GM23338 (cell line): Measurements from ENCODE around the gene BAG2. TPM values are rescaled to one million over a fixed set of nuclear protein-coding genes. Genes with fewer than 3 reads are reported as not detected.

Experiments used
- ATAC-seq: fragments of 200-7000 bp; cut with Tn5 transposase; 3 replicates; pipeline ENCODE4 v1.9.1; 2020
- DNase-seq: peaks from one replicate; pipeline ENCODE4 v3.0.0-alpha.2; 2015; ENCODE audit warnings: low spot score
- H2AFZ ChIP-seq: fragments of 200-600 bp; sonication (generic); 2 replicates; pipeline ENCODE4 v1.8.0; 2016; ENCODE audit warnings: antibody characterized with exemption, mild to moderate bottlenecking, moderate library complexity
- H3F3A ChIP-seq: fragments of 200-600 bp; sonication (generic); replicated peaks from 2 replicates; pipeline ENCODE4 v1.8.0; 2017; ENCODE audit warnings: antibody characterized with exemption, mixed run types, low read depth
- H3K27ac ChIP-seq: fragments of 200-600 bp; sonication (generic); 2 replicates; pipeline ENCODE4 v1.6.1; 2016; ENCODE audit warnings: low read depth
- H3K27me3 ChIP-seq: fragments of 200-600 bp; sonication (generic); 2 replicates; pipeline ENCODE4 v1.8.0; 2016; ENCODE audit warnings: mild to moderate bottlenecking, mixed run types, moderate library complexity; ENCODE audit not compliant: insufficient read depth
- H3K36me3 ChIP-seq: fragments of 200-600 bp; sonication (generic); 2 replicates; pipeline ENCODE4 v1.8.0; 2016; ENCODE audit warnings: mild to moderate bottlenecking; ENCODE audit not compliant: insufficient read depth
- H3K4me1 ChIP-seq: fragments of 200-600 bp; sonication (generic); 2 replicates; pipeline ENCODE4 v1.8.0; 2016; ENCODE audit warnings: mild to moderate bottlenecking, moderate library complexity; ENCODE audit not compliant: insufficient read depth
- H3K4me2 ChIP-seq: fragments of 200-600 bp; sonication (generic); 2 replicates; pipeline ENCODE4 v1.7.1; 2017; ENCODE audit warnings: mixed run types
- H3K4me3 ChIP-seq: fragments of 200-600 bp; sonication (generic); 2 replicates; pipeline ENCODE4 v1.6.1; 2016; ENCODE audit warnings: mixed run types
- H3K79me2 ChIP-seq: fragments of 200-600 bp; sonication (generic); replicated peaks from 2 replicates; pipeline ENCODE4 v1.8.0; 2017; ENCODE audit warnings: mild to moderate bottlenecking; ENCODE audit not compliant: insufficient read depth
- H3K9me2 ChIP-seq: fragments of 200-600 bp; sonication (generic); 2 replicates; pipeline ENCODE4 v1.8.0; 2017; ENCODE audit not compliant: insufficient read depth
- H4K20me1 ChIP-seq: fragments of 200-600 bp; sonication (generic); replicated peaks from 2 replicates; pipeline ENCODE4 v1.8.0; 2017; ENCODE audit warnings: mild to moderate bottlenecking; ENCODE audit not compliant: insufficient read depth
- H3K27ac Mint-ChIP-seq: 2 replicates; pipeline ENCODE4 v1.8.0; 2020; ENCODE audit warnings: inconsistent platforms, mild to moderate bottlenecking, moderate library complexity, mixed read lengths
- H3K27me3 Mint-ChIP-seq: 3 replicates; pipeline ENCODE4 v1.8.0; 2022; ENCODE audit warnings: low read depth, mild to moderate bottlenecking, moderate library complexity, mixed read lengths, inconsistent platforms; ENCODE audit not compliant: insufficient read depth, poor library complexity
- H3K36me3 Mint-ChIP-seq: 3 replicates; pipeline ENCODE4 v1.8.0; 2021; ENCODE audit warnings: low read depth, mild to moderate bottlenecking, inconsistent platforms, moderate library complexity, mixed read lengths
- H3K4me1 Mint-ChIP-seq: 3 replicates; pipeline ENCODE4 v1.8.0; 2020; ENCODE audit warnings: mild to moderate bottlenecking, inconsistent platforms, mixed read lengths
- H3K4me3 Mint-ChIP-seq: 3 replicates; pipeline ENCODE4 v1.8.0; 2021; ENCODE audit warnings: moderate library complexity, mild to moderate bottlenecking, inconsistent platforms, mixed read lengths
- H3K9me3 Mint-ChIP-seq: 3 replicates; pipeline ENCODE4 v1.8.0; 2020; ENCODE audit warnings: moderate library complexity, mild to moderate bottlenecking, inconsistent platforms, mixed read lengths
- CREB1 ChIP-seq: fragments of 250-450 bp; sonication (Bioruptor Pico); IDR thresholded peaks from 2 replicates; pipeline ENCODE4 v1.5.0; 2020; ENCODE audit warnings: low read depth, mild to moderate bottlenecking, moderate library complexity
- EZH2 ChIP-seq: fragments of 200-600 bp; sonication (generic); IDR thresholded peaks from one replicate; pipeline ENCODE4 v1.8.0; 2017; ENCODE audit warnings: antibody characterized with exemption, mild to moderate bottlenecking, low read depth; ENCODE audit not compliant: unreplicated experiment
- JUNB ChIP-seq: IDR thresholded peaks from one replicate; pipeline ENCODE4 v1.6.1; 2016; ENCODE audit warnings: antibody characterized with exemption; ENCODE audit not compliant: unreplicated experiment
- NANOG ChIP-seq: IDR thresholded peaks from 2 replicates; pipeline ENCODE4 v1.6.1; 2016; ENCODE audit warnings: antibody characterized with exemption, borderline replicate concordance
- POLR2AphosphoS5 ChIP-seq: IDR thresholded peaks from 2 replicates; pipeline ENCODE4 v1.6.1; 2016; ENCODE audit warnings: antibody characterized with exemption, low read depth
- STAT1 ChIP-seq: IDR thresholded peaks from one replicate; pipeline ENCODE4 v1.6.1; 2016; ENCODE audit warnings: antibody characterized with exemption; ENCODE audit not compliant: unreplicated experiment
- ZNF114 ChIP-seq: fragments of 250-450 bp; sonication (Bioruptor Pico); IDR thresholded peaks from 2 replicates; pipeline ENCODE4 v1.5.0; 2020; ENCODE audit warnings: mild to moderate bottlenecking, moderate library complexity
- ZNF331 ChIP-seq: fragments of 250-450 bp; sonication (Bioruptor Pico); IDR thresholded peaks from 2 replicates; pipeline ENCODE4 v1.5.0; 2020; ENCODE audit warnings: low read depth, mild to moderate bottlenecking, moderate library complexity
- polyA plus RNA-seq: library from polyadenylated mRNA; unstranded; fragments of >200 nt; fragmentation: Nextera tagmentation; extraction: Ambion mirVana; gene quantifications from 2 replicates; pipeline ENCODE4 v1.2.1, GENCODE V29; 2016
- total RNA-seq: library from RNA; depleted of rRNA; stranded (reverse); fragments of >200 nt; shearing (Covaris generic); gene quantifications from 2 replicates; pipeline ENCODE4 v1.2.3, GENCODE V29; 2014
- TF ChIP-seq, protein P1 (sequence below), 2 experiments: fragments of 200-600 bp in 1 of 2; sonication (generic) in 1 of 2; conservative IDR thresholded peaks; 2 replicates each; pipeline versions ENCODE4 v1.5.1 to v1.6.1; 2016 to 2017; ENCODE audit warnings: antibody characterized with exemption in 2 of 2, low read depth in 2 of 2, mild to moderate bottlenecking in 2 of 2, moderate library complexity in 1 of 2
- TF ChIP-seq, protein P2 (sequence below): fragments of 250-450 bp; sonication (Bioruptor Pico); IDR thresholded peaks from 2 replicates; pipeline ENCODE4 v1.5.0; 2020; ENCODE audit warnings: mild to moderate bottlenecking, moderate library complexity
- TF ChIP-seq, protein P3 (sequence below): IDR thresholded peaks from one replicate; pipeline ENCODE4 v1.6.1; 2018; ENCODE audit warnings: antibody characterized with exemption; ENCODE audit not compliant: unreplicated experiment

The BAG2 gene
- total and polyA plus RNA-seq, 2 experiments from 2014 or later: 8.5 to 9.5 TPM

DNA sequence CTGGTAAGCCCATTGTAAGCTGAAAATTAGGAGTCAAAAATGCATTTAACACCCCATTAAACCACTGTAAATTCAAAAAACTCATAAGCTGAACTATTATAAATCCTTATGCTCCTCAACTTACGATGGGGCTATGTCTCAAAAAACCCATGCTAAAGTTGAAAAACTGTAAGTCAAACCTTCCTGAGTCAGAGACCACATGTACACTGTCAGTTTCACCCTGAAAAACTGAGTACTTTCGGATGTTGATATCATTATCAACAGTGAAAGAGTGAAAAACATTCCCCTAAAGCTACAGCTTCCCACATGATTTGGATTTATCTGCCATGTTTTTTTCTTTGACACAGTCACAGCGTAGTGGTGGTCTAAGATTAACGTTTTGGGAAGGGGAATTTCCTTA, 35.7 kb downstream of the BAG2 start:
- H3K4me3 ChIP-seq: no peak overlapping the region
- no peak overlapping the region for H3K27ac ChIP-seq
- no peaks in the 10 kb centered on the region; the same call in none of the 2 replicates for H3K4me1 ChIP-seq
- Mint-ChIP-seq H3K4me1 (peaks cover 17% of the 10 kb centered on the region), H3K27ac (0 out of 2 replicates have a peak overlapping the region, but pooled peaks have one; percentile 23), H3K36me3 (no peaks in the 10 kb centered on the region), H3K9me3 (no peaks in the 10 kb centered on the region), H3K27me3 (no peaks in the 10 kb centered on the region), H3K4me3 (no peak overlapping the region)
- ATAC-seq (no peak), DNase-seq (no peak)
- H2AFZ ChIP-seq: no peak overlapping the region
- H4K20me1 ChIP-seq: peaks cover 17% of the 10 kb centered on the region
- H3F3A ChIP-seq: no peaks in the 10 kb centered on the region
- H3K79me2 ChIP-seq: peaks cover 57% of the 10 kb centered on the region
- H3K4me2 ChIP-seq: no peak overlapping the region
- TF ChIP-seq STAT1 (no peak), JUNB (no peak), CREB1 (CRISPR knock-in tag) (no peak), ZNF331 (CRISPR knock-in tag) (no peak)
- H3K36me3 ChIP-seq: no peaks in the 10 kb centered on the region
- H3K9me2 ChIP-seq: no peaks in the 10 kb centered on the region
- no peaks in the 10 kb centered on the region for H3K27me3 ChIP-seq

DNA sequence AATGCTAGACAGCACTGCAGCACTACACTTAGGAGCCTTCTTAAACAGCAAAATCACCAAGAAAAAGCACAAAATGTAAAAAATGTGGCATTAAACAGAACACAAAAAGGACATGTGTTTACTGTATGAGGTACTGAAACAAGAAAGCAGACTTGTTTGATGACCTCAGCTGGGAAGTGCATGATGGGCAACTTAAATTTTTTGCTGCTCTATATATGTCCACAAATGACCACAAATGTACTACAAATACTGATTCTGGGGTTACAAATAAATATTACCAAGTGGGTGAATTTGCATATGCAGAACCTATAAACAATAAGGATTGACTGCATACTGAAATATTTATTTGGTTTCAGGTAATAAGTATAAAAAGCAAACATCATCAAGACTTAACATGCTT, 36.9 kb downstream of the BAG2 start:
- no peak for DNase-seq
- Mint-ChIP-seq H3K36me3 (no peaks in the 10 kb centered on the region), H3K27ac (no peak overlapping the region), H3K27me3 (no peaks in the 10 kb centered on the region), H3K4me1 (peaks cover 20% of the 10 kb centered on the region), H3K9me3 (no peaks in the 10 kb centered on the region), H3K4me3 (no peak overlapping the region)
- no peak overlapping the region for H2AFZ ChIP-seq
- H3F3A ChIP-seq: no peaks in the 10 kb centered on the region
- H3K9me2 ChIP-seq: no peaks in the 10 kb centered on the region
- H3K27me3 ChIP-seq: no peaks in the 10 kb centered on the region
- H3K4me1 ChIP-seq: no peaks in the 10 kb centered on the region; the same call in none of the 2 replicates
- no peak overlapping the region for H3K27ac ChIP-seq
- H4K20me1 ChIP-seq: peaks cover 17% of the 10 kb centered on the region
- H3K4me2 ChIP-seq: no peak overlapping the region
- no peak for ATAC-seq
- TF ChIP-seq, protein P1, sequence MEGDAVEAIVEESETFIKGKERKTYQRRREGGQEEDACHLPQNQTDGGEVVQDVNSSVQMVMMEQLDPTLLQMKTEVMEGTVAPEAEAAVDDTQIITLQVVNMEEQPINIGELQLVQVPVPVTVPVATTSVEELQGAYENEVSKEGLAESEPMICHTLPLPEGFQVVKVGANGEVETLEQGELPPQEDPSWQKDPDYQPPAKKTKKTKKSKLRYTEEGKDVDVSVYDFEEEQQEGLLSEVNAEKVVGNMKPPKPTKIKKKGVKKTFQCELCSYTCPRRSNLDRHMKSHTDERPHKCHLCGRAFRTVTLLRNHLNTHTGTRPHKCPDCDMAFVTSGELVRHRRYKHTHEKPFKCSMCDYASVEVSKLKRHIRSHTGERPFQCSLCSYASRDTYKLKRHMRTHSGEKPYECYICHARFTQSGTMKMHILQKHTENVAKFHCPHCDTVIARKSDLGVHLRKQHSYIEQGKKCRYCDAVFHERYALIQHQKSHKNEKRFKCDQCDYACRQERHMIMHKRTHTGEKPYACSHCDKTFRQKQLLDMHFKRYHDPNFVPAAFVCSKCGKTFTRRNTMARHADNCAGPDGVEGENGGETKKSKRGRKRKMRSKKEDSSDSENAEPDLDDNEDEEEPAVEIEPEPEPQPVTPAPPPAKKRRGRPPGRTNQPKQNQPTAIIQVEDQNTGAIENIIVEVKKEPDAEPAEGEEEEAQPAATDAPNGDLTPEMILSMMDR (conservative IDR thresholded peaks at IDR 0.05; ENCODE audit: low read depth in 2 of 2): no peak
- TF ChIP-seq, protein P2, sequence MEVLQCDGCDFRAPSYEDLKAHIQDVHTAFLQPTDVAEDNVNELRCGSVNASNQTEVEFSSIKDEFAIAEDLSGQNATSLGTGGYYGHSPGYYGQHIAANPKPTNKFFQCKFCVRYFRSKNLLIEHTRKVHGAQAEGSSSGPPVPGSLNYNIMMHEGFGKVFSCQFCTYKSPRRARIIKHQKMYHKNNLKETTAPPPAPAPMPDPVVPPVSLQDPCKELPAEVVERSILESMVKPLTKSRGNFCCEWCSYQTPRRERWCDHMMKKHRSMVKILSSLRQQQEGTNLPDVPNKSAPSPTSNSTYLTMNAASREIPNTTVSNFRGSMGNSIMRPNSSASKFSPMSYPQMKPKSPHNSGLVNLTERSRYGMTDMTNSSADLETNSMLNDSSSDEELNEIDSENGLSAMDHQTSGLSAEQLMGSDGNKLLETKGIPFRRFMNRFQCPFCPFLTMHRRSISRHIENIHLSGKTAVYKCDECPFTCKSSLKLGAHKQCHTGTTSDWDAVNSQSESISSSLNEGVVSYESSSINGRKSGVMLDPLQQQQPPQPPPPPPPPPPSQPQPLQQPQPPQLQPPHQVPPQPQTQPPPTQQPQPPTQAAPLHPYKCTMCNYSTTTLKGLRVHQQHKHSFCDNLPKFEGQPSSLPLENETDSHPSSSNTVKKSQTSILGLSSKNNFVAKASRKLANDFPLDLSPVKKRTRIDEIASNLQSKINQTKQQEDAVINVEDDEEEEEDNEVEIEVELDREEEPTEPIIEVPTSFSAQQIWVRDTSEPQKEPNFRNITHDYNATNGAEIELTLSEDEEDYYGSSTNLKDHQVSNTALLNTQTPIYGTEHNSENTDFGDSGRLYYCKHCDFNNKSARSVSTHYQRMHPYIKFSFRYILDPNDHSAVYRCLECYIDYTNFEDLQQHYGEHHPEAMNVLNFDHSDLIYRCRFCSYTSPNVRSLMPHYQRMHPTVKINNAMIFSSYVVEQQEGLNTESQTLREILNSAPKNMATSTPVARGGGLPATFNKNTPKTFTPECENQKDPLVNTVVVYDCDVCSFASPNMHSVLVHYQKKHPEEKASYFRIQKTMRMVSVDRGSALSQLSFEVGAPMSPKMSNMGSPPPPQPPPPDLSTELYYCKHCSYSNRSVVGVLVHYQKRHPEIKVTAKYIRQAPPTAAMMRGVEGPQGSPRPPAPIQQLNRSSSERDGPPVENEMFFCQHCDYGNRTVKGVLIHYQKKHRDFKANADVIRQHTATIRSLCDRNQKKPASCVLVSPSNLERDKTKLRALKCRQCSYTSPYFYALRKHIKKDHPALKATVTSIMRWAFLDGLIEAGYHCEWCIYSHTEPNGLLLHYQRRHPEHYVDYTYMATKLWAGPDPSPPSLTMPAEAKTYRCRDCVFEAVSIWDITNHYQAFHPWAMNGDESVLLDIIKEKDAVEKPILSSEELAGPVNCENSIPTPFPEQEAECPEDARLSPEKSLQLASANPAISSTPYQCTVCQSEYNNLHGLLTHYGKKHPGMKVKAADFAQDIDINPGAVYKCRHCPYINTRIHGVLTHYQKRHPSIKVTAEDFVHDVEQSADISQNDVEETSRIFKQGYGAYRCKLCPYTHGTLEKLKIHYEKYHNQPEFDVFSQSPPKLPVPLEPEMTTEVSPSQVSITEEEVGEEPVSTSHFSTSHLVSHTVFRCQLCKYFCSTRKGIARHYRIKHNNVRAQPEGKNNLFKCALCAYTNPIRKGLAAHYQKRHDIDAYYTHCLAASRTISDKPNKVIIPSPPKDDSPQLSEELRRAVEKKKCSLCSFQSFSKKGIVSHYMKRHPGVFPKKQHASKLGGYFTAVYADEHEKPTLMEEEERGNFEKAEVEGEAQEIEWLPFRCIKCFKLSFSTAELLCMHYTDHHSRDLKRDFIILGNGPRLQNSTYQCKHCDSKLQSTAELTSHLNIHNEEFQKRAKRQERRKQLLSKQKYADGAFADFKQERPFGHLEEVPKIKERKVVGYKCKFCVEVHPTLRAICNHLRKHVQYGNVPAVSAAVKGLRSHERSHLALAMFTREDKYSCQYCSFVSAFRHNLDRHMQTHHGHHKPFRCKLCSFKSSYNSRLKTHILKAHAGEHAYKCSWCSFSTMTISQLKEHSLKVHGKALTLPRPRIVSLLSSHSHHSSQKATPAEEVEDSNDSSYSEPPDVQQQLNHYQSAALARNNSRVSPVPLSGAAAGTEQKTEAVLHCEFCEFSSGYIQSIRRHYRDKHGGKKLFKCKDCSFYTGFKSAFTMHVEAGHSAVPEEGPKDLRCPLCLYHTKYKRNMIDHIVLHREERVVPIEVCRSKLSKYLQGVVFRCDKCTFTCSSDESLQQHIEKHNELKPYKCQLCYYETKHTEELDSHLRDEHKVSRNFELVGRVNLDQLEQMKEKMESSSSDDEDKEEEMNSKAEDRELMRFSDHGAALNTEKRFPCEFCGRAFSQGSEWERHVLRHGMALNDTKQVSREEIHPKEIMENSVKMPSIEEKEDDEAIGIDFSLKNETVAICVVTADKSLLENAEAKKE (CRISPR knock-in tag): no peak
- TF ChIP-seq JUNB (no peak), ZNF114 (no peak), ZNF331 (CRISPR knock-in tag) (no peak), STAT1 (no peak), CREB1 (CRISPR knock-in tag) (no peak), POLR2AphosphoS5 (no peak), NANOG (no peak), EZH2 (no peak)
- TF ChIP-seq, protein P3, sequence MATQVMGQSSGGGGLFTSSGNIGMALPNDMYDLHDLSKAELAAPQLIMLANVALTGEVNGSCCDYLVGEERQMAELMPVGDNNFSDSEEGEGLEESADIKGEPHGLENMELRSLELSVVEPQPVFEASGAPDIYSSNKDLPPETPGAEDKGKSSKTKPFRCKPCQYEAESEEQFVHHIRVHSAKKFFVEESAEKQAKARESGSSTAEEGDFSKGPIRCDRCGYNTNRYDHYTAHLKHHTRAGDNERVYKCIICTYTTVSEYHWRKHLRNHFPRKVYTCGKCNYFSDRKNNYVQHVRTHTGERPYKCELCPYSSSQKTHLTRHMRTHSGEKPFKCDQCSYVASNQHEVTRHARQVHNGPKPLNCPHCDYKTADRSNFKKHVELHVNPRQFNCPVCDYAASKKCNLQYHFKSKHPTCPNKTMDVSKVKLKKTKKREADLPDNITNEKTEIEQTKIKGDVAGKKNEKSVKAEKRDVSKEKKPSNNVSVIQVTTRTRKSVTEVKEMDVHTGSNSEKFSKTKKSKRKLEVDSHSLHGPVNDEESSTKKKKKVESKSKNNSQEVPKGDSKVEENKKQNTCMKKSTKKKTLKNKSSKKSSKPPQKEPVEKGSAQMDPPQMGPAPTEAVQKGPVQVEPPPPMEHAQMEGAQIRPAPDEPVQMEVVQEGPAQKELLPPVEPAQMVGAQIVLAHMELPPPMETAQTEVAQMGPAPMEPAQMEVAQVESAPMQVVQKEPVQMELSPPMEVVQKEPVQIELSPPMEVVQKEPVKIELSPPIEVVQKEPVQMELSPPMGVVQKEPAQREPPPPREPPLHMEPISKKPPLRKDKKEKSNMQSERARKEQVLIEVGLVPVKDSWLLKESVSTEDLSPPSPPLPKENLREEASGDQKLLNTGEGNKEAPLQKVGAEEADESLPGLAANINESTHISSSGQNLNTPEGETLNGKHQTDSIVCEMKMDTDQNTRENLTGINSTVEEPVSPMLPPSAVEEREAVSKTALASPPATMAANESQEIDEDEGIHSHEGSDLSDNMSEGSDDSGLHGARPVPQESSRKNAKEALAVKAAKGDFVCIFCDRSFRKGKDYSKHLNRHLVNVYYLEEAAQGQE: no peak
- no peaks in the 10 kb centered on the region for H3K36me3 ChIP-seq
- peaks cover 58% of the 10 kb centered on the region for H3K79me2 ChIP-seq
- no peak overlapping the region for H3K4me3 ChIP-seq
